GM18526 (cell line): Measurements from ENCODE around the gene PACS1.

Source experiments
- POLR2A ChIP-seq: IDR thresholded peaks from 3 replicates; pipeline ENCODE4 v1.6.1; 2011; ENCODE audit not compliant: insufficient read length; ENCODE audit errors: extremely low read depth

Gene PACS1

DNA sequence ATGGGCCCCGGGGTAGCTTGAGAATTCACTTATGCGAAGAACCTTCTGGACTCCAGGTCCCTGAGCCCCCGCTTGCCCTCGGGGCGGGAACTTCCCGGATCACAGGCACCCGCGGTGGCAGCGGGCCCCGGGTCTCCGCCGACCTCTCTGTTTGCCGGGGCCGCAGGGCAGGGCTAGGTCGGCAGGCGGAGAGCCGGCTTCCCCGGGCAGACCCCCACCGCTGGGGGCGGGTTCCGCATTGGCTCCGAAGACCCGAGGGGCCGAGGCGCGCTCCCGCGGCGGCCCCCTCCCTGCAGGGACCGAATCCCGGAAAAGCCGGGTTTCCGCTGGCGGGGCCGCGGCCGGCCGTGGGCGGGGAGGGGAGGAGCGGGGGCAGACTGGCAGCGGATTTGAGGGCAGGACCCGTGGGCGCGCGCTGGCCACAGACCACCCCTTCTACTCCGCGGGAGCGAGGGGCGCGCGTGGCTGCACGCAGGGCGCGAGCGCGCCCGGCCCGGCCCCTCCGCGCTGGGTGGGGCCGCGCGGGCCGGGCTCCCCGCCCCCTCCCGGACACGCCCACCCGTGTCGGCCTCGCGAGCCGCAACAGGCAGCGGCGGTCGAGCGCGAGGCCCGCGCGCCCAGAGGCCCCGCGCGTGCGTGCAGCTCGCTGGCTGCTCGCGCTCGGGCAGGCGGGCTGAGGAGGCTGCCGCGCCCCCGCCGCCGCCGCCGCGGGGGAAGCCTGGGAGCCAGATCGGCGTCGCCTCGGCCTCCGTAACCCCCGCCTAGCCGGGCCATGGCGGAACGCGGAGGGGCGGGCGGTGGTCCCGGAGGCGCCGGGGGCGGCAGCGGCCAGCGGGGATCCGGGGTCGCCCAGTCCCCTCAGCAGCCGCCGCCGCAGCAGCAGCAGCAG lies at the start of gene PACS1:
Gene PACS1, plus strand, starts transcription at position 558 of the 889 bp plus-strand sequence. Its CDS starts 215 bp downstream, at position 773.
- TF ChIP-seq POLR2A = peak; percentile 61

DNA sequence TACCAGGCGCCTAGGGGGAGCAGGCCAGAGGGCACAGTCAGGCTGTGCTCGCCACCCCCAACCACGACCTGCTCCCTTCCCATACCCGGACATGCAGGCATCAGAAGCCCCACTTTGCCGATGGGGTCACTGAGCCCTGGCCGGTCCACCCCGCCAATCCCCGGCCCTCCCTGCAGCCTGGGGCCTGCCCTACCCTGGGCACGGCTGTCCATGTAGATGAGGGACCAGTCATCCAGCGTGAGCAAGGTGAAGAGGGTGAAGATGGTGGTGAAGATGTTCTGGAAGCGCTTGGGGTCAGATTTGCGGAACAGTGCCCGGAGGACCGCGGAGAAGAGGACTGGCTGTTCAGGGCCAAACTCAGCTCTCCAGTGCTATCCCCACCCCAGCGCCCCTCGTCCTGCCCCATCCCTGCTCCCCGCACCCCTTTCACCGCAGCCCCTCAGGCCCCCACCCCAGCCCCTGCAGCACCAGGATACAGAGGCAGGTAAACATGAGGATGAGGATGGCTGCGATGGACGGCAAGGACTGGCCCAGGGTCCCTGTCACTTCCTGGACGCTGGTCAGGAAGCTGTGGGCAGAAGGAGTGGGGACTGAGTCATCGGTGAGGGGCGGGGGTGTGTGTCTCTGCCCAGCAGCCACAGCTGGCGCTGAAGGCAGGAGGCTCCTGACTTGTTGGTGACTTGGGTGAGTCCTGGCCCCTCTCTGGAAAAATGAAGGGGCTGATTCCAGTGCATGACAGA lies 49.3 kb upstream of the PACS1 start:
- no peak for TF ChIP-seq POLR2A

GRCh38 chr11:66022401-66023185 lies 47.5 kb upstream of the PACS1 start:
- no peak for TF ChIP-seq POLR2A

DNA sequence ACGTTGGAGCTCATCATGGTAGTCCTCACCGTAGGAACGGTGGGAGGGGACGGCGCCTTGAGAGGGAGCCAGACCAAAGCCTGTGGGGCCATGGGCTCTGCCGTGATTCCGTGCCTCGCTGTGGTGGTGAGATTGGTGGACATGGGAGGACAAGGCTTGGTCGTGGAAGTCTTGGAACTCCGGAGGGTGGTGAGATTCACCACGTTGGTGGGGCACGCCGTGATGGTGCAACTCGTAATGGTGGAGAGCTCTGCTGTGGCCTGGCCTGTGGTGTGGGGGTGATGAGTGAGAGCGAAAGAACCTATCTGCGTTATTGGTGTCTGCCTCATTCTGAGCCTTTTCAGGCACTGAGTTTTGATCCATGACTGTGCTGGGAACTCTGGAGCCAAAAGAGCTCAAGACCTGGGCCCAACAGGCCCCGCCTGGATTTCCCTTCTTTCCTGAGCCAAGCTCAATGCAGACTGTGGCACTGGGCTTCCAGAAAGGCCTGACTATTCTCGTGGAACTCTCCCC lies 44.0 kb upstream of the PACS1 start, which contains the start of gene CATSPER1:
Gene CATSPER1, minus strand, starts transcription at position 463 of the 513 bp plus-strand sequence. Its CDS starts 100 bp downstream, at position 363.
- no peak for TF ChIP-seq POLR2A

DNA sequence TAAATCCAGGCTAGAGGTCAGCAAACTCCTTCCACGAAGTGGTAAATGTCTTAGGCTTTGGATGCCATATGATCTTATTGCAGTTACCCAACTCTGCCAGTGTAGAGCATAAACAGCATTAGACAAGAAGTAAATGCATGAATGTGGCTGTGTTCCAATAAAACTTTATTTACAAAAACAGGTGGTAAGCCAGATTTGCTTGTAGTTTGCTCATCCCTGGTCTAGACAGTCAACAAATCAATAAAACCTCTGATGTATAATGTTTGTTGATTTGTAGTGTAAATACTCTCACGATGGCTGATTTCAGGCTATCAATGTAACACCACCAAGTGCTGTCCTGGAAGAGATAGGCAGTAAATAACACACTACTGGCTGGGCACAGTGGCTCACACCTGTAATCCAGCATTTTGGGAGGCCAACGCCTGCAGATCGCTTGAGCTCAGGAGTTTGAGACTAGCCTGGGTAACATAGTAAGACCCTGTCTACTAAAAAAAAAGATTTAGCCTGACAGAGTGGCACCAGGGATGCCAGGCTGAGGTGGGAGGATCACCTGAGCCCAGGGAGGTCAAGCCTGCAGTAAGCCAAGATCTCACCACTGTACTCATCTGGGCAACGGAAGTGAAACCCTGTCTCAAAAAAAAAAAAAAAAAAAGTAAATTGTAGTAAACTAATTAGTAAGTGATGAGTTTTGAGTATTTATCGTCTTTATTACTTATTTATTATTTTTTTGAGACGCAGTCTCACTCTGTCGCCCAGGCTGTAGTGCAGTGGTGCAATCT lies 36.9 kb upstream of the PACS1 start:
- TF ChIP-seq POLR2A = no peak

- TF ChIP-seq POLR2A = no peak
These were observed 34.3 kb upstream of the PACS1 start for GRCh38 chr11:66035653-66036333.

DNA sequence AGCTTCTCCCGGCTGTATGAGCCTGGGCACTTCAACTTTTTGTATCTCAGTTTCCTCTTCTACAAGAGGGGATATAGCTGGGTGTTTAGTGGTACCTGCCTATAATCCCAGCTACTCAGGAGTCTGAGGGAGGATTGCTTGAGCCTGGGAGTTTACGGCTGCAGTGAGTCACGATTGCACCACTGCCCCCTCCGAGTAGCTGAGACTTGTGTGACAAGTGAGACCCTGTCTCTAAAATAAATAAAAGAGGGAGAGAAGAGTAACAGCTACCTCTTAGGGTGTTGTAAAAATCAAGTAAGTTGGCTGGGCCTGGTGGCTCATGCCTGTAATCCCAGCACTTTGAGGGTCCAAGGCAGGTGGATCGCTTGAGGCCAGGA lies 33.8 kb upstream of the PACS1 start:
- no peak for TF ChIP-seq POLR2A

DNA sequence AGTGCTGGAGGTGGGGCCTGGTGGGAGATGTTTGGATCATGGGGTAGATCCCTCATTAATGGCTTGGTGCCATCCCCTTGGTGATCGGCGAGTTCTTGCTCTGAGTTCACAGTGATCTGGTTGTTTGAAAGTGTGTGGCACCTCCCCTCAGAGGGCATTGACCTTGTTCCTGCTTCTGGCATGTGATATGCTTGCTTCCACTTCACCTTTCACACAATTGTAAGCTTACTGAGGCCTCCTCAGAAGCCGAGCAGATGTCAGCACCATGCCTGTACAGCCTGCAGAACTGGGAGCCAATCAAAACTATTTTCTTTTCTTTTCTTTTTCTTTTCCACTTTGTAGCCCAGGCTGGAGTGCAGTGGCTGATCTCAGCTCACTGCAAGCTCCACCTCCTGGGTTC lies 32.7 kb upstream of the PACS1 start:
- no peak for TF ChIP-seq POLR2A

GRCh38 chr11:66039765-66040164 lies 30.3 kb upstream of the PACS1 start:
- TF ChIP-seq POLR2A = no peak

DNA sequence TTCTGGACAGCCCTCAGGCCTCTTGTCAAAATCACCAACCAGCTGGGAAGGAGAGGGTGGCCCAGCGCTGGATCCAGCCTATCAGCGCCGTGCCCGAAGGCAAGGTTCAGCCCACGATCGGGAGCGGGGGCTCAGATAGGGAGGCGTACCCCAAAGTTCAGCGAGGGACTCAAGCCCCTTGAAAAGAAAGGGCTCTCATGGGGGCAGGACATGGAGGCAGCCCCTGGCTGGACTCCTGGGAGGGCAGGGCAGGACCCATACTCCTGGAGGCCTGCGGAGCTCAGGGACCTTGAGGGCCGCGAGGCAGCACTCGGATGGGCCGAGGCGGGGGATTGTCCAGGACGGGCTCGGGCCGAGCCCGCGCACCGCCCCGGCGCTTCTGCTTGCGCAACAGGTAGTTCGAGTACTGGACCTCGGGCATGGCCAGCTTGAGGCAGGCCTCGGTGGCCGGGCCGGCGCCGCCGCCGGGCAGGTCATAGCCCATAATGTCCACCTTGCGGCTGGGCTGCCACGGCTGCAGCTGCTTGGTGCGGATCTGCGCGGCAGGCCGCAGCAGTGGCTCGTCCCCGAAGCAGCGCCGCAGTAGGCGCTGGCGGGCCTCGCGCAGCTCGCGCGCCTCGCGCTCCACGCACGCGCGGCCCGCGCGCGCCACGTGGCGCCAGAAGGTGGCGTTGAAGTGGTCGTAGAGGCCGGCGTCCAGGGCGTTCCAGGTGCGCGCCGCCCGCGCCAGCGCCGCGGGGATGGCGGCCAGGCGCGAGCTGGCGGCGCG lies 27.7 kb upstream of the PACS1 start:
- no peak for TF ChIP-seq POLR2A

- no peak for TF ChIP-seq POLR2A
These were observed 26.8 kb upstream of the PACS1 start for GRCh38 chr11:66042996-66043906.

DNA sequence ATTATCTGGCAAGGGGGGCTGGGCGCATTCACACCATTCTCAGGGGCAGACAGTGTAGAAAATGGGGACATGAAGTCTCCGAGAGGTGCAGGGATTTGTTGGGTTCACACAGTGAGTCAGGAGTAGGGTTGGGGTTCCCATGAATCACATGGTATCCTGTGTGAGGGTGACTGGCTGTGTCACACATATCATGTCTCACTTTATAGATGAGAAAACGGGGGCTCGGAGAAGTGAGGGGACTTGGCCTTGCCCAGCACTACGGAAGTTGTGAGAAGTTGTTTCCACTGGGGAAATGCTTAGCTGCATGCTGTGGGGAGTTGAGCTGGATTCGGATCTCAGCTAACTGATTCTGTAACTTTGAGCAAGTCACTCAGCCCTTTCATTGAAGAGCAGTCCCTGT lies 25.3 kb upstream of the PACS1 start:
- TF ChIP-seq POLR2A = no peak

GRCh38 chr11:66045177-66045639 lies 24.9 kb upstream of the PACS1 start:
- TF ChIP-seq POLR2A = no peak
